Superior temporal gyrus (tissue), 1 donor: ENCODE data around the gene ZNF423.
A peak's percentile ranks its signal among the peaks of the same experiment; 100 is the strongest.

ENCODE experiments used
- DNase-seq: peaks from one replicate; pipeline ENCODE4 v3.0.0-alpha.2; 2016; ENCODE audit errors: extremely low spot score

ZNF423 gene

DNA sequence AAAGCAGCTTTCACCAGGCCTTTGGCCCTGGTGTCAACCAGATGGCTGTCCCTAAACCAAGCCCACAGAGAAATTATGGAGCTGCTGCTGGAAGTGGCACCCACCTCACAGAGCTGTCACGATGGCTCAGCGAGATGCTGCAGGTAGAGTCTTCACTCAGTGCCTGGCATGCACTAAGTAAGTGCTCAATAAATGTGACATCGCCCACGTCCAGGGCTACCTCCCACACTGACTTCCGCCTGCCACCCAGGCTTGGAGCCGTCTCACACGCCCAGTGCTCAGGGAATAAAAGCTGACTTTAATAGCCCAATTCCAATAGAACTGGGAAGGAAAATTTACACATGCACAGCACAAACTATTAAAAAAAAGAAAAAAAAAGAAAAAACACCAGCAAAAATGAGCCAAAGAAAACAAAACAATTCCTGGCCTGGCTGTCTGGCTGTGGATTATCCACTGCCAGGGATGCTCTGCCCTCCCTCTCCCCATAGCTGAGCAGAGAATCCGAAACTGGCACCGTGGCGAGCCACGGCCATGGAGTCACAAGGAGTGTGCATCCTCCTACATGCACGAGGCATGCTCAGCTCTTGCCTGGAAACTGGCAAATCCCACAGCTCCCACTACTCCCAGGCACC is 68.9 kb downstream of the ZNF423 start:
- no peak for DNase-seq

DNA sequence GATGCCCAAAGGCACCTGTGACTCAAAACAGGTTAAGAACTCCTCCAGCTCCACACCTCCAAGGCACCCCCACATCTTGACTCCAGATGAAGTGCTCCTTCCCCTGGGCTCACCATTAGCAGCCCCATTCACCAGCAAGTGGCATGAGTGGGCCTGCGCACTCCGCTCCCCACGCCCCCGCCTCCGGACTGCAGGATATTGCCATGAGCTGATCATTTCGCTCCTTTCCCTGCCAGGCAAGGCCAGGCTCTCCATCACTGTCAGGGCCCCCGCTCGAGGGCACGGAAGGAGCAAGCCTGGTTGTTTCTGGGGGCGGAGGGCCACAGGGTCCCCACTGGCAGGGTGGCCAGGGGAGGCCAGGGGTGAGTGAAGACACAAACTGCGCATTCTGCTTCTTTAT is 69.9 kb downstream of the ZNF423 start:
- DNase-seq: no peak

DNA sequence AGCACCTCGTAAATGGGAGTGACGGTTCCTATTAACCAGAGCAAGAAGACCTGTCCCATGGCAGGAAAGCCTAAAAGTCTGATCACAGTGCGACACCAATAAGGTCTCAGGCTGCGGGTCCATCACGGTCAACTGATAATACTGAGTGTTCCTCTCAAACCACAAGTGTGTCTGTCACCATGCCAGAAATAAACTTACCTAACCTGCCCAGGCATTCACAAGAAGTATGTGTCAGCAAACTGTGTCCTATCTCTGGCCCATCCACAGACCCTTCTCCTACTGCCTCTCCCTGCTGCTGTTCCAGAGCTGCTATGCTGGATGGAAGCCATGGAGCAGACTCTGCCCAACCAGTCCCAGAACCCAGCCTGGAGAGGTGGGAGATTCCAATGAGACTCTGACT is 73.5 kb downstream of the ZNF423 start:
- DNase-seq: no peak

DNA sequence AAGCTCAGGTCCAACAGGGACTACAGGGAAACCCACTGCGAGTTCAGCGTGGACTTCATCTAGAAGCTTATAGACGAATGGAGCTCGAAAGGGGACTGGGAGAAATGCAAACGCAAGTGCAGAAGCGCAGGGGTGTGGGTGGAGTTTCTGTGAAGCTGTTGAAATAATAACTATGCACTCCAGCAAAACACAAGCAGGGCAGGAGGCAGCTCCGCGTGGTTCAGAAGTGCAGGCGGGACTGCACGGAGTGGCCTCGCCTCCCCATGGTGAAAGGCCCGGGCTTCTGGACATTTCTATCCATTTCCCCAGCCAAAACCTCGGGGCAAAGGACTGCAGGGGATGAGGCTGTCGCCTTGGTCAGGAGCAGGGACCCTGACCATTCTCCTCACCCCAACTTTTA is 74.5 kb downstream of the ZNF423 start:
- DNase-seq: no peak

DNA sequence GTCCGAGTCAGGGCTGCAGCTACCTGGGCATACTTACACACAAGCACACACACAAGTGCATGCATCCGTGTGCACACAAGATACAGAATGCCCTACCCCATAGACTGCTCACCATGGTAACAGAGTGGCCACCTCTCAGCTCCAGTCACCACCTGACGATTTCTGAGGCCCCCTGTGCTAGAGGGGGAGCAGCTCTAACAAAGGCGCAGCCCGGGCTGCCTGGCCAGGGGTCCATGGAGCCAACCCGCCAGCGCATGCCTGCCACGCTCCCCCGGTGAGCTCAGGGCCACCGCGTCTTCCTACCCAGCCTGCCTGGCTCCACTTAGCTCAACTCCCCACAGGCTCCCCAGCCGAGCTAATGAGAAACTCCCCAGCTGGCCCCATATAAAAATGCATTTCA is 75.5 kb downstream of the ZNF423 start:
- DNase-seq: no peak

DNA sequence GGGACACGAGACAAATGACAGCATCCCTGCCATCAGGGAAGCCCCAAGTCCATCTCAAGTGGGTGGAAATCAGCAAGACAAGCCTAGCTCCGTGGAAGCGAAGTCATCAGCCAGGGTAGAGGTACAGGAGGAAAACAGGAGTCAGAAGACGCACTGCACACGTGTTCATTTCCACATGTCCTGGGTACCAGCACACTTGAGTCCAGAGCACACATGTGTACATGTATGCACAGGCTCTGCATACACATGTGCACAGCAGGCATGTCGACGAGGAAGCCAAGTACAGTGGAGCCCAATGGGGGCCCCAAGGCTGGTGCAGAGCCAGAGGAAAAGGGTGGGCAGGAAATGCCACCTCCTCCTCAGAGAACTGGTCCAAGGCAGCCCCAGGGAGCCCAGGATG is 75.9 kb downstream of the ZNF423 start:
- DNase-seq: no peak

DNA sequence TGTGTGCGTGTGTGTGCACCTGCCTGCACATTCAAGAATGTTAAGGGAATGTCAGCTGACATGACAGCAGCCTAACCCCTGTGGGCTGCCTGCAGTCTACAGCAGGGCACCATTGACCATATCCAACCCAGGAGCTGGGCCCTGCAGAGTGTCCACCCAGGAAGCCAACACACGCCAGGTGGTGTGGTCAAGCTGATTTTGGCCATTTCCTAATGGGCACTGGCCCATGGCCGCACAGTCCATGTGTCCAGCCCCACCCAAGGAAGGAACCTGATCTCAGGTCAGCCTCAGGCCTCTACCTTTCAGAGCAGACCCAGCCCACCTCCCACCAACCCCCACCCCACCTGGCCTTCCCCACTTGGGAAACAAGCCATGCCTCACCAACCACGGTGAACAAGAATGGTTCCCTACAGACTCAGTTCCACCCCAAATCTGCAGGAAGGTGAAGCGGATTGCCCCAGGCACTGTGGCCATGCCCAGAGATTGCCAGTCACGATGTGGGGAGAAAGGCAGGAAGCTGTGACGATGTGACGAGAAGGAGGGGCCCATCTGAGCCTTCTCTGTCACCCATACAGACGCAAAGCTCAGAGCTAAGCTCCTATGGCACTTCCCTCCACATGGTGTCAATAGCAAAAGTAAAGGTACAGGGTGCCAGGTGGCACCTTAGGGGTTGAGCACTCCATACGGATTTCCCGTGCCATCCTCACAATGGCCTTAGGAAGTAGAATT is 77.5 kb downstream of the ZNF423 start:
- no peak for DNase-seq

DNA sequence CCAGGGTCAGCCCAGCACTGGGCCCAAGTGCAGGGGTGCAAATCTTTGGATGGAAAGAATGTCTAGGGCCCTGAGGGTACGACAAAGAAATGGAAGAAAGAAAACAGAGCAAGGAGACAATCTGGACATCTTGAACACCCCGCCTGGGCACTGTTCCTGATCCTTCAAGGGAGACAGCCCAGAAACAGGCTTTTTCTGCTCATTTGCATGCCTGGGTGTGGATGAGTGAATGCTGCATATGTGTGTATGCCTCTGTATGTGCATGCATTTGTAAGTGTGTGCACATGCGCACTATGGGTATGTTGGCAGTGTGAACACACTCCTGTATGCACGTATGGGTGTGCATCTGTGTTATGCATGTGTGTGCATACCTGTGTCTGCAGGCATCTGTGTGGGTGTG is 79.2 kb downstream of the ZNF423 start:
- peak; percentile 7 for DNase-seq

DNA sequence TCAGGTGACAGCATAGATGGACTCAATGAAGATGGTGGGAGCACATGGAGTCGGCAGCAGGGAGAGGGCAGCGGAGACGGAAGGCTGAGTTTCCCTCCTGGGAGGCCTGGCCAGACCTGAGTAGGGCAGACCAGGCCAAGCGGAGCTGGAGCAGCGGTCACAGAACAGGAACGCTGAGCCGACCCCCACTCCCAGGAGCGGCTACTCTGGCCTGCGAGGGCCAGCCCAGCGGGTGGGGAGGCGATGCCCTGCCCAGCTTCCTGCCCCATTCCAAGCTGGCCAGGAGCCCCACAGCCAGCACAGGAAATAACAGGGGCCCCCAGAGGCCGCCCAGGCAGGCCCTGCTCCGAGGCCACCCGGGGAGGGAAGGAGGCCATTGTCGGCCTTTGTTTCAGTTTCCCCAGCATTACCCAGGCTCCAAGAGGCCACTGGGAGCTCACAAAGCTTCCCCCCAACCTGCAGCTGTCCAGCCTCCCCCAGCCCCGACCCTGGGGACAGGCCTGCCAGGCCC is 79.8 kb downstream of the ZNF423 start:
- no peak for DNase-seq

DNA sequence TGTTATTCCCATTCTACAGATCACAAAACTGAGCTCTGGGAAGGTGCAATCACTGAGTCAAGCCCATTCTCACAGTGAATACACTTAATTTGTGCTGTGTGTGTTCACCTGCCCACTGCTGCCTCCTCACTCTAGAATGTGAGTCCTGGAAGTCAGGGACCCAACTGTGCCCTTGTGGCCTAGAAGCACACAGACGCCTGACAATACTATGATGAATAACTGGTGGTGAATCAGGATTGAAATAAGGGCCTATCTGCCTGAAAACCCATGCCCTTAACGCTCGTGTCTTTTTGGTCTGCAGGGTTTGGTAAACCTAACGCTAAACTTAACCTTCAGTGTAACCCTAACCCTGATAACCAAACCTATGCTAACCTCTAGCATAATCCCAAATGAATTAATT is 80.3 kb downstream of the ZNF423 start:
- DNase-seq: no peak

DNA sequence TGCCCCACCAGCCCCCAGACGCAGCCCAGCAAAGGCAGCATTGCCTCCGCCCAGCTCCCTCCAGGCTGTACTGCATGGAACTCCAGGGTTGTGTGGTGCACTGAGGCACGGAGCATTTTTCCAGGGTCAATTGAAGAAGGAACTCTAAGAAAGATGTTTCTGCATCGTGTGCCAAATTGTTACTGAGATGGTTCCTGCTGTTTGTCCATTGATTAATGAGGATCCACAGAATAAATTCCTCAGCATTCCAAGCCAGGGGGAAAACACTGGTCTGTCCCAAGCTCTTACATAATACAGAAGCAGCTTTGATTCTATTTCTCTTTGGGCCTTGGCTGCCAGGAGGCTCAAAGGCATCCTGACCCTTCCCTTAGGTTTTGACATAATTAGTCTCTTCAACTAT is 80.9 kb downstream of the ZNF423 start:
- no peak for DNase-seq

DNA sequence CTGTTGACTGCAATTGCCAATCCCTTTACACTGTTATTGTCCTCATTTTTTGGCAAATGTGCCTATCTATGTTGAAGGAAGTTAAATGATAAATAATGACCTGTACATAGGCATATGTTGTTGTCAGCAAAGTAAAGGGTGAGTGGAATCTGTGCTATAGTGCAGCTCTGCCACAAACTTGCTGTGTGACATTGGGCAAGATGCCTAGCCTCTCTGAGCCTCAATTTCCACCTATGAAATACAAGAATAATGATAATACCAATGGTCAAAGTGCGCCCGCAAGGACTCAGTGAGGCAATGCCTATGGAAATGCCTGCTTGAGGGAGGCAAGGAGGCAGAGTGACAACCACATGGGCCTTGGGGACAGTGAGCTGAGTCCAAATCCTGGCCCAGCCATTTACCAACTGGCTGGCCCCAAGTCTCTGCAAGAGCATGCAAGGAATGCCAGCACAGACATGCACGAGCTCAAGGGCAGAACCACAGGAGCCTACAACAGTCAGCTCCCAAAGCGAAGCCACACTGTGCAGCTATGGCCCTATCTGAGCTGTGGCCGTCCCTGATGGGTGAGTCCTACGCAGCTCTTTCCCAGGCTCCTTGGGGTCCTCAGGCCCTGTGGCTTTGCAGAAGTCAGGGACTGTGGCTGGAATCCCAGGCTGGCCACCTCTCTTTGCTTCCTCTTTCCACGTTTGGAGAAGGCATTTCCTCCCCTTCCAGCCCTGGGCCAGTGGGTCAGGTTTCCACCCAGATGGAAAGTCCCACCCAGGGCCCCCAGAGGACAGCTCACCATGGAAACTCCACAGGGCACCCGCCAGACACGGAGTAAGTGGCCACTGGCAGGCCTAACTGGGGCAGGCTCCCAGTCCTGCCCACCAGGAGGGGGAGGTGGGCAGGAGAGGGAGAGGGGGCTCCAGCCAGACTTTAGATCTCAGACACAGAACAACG is 82.1 kb downstream of the ZNF423 start:
- DNase-seq: no peak

DNA sequence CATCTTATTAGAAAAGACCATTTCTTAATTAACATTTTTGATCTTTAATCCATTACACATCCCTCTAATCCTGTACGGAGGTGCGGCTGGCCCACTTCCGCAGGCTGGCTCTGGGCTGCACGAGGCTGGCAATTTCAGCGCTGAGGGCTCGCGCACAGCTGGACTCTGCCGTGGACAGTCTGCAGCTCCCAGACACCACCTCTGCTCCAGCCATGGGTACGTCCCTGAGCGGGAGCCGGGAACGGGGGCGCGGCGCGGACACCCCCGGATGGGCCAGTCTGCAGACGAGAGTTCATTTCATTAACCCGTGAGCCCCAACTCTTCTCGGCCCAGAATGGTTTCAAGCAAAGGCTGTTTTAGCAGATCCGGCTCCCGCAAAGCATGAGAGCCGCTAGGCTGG is 87.9 kb downstream of the ZNF423 start:
- DNase-seq: no peak

DNA sequence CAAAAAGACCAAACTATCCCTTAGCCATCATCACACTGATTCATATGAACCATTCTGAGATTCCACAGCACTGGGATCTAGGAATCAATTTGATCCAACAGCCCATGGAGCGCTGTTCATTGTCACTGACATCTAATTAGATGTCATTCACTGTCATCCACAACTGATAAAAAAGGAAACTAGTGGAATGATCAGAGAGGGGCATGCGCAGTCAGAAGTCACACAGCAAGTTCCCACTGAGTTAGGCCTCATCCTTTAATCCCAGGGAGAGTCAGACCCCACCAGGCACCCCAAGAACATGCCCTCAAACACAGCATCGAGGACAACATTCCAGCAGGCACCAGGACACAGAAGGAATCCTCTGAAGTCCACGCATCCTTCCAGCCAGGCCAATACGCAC is 88.5 kb downstream of the ZNF423 start:
- no peak for DNase-seq

DNA sequence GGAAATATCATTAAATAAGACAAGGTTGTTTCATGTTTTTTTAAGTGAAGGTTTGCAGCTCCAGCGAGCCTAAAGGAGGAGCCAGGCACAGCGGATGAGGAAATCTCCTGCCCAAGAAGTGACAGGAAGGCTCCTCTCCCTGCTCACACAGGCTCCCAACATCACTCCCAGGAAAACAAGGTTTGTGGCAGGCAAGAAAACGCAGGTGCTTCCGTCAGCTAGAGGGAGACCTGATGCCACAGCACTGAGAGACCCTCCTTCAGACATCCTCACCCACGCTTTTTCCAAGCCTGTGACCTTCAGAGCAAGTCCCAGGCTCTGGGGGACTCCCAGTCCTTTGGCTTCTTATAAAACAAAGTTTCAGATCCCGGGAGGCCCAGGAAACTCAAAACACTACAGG is 89.7 kb downstream of the ZNF423 start:
- no peak for DNase-seq

DNA sequence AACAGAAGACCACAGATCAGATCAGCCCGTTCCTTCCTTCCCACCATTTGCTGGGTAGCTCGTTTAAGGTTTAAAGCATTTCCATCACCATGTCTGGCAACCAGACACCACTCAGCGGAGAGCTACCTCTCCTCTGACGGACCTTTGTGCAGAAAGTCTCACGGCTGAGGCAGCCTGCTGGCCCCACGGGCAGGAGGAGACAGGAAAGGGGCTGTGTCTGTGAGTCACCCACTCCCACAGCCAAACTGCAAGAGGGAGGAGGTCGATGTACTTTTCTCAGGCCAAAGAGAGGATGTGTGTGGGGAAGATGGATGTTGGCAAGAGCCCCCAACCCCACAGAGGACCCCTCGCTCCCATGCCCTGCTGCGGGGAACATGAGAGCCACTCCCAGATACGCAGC is 92.1 kb downstream of the ZNF423 start:
- DNase-seq: no peak

DNA sequence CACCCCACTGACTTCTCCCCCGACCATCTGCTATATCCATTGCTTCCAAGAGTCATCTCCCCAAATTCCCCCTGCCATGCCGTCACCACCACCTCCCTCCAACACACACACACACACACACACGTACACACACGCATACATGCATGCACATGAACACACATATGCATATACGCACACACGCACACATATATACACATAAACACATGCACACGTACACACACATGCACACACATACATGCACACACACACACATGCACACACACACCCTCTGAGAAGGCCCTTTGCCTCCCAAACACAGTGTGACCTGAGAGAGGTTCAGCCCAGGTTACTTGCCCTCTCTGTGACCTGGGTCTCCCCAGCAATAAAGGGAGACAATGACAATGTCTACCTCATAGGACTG is 95.1 kb downstream of the ZNF423 start:
- DNase-seq: no peak

DNA sequence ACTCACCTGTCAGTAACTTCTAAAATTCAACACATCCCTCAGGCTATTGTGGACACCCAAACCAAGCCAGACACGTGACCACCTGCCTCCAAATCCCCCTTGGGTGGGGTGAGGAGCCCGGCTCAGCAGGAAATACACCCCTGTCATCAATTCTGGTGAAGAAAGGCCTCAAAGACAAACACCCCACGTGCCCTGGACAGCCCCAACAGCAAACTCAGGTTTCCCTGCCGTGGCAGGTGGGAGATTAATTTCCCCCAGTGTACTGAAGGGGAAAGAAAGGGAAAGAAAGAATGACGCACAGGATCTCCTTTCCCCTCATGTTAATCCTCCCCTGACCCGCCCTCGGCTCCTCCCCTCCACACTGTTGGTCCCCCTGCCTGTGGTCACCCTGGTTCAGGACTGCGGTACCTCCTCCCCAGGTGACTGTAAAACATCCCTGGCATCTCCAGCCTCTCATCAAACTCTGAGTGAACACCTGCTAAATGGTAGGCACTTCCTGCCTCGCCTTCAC is 98.3 kb downstream of the ZNF423 start:
- no peak for DNase-seq

DNA sequence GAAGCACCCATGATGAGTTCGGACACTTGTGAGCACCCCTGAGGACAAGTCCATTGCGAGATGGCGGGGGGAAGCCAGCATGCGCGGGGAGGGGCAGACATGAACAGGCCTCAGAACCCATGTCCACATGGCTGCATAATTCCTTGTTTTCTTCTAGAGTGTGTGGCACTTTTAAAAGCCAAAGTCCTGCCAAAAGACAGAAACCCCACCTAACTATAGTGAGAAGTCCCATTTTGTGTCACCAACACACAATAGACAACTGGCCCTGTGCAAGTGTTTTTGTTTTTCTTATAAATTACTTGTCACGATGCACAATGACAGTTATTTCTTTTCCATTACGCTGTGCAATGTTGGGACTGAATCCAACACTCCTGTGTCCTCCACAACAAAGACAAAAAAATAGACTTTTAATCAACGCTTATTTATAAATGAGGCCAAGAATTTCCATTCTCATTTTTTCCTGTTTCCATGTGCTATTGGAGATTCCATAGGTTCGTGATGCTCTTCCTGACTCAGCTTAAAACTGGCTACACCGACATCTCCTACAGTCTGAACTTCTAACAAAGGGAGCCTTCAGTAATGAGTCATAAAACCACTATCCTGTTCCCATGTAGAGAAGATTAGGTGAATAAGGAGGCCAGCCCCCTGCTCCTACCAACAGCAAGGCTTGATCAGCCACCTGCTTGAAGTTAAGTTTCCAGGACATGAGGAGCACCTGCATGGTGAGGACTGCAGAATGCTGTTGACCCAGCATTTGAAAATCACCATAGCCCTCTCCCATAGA is 98.9 kb downstream of the ZNF423 start:
- no peak for DNase-seq

DNA sequence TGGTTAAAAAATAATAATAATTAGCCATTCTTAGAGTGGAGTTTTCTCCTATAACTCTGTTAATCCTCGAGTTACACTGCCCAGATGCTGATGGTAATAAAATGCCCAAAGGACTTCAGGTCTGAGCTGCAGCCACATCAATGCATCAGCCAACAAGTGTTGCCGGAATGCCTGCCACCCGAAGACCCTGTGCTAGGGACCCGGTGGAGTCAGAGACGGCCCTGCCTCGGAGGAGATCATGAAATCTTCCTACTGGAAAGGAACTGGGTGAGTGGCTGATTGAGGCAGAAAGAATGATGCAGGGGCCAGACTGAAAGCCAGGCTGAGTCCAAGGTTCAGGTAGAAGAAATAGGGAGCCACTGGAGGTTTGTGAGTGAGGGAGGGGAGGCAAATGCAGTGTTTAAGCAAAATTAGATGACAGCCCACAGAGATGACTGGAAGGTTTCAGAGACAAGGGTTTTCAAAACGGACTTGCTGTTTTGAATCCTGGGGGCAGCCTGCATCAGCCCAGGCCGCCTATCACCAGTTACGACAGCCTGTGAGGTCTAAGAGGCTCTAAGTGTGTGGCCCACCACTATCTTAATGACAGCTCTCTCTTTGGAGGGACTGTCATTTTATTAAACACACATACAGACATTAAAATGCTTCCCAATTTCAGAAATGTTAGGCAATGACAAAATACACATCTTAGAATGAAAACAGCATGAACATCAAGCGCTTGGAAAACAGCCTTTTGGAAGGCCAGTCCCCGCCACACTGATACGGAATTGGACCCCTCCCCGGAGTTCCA is 100.0 kb downstream of the ZNF423 start:
- DNase-seq: no peak

DNA sequence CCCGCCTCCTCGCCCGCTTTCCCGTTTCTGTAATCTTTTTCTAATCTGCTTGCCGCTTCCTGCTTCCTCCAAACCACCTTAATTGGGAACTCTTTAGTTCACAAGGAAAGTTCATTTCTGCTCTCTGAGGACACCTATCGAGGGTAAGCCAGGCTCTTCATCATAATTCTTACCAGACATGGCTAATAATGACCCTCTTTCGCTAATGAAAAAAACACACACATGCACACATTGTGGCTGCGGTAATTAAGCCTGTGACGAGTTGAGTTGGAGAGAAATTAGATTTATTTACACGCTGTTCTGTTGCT is 100.6 kb downstream of the ZNF423 start:
- peak; percentile 47 for DNase-seq
